Mesothelial cell of epicardium (in vitro differentiated cells): ENCODE data around the gene LETM1. TPM values are rescaled to one million over a fixed set of nuclear protein-coding genes. Genes with fewer than 3 reads are reported as not detected.

Source experiments
- DNase-seq, 2 experiments: peaks; one replicate each; pipeline ENCODE4 v3.0.0; 2021; ENCODE audit warnings: low spot score in 2 of 2; ENCODE audit not compliant: unreplicated experiment in 2 of 2
- H3K27ac Mint-ChIP-seq: 2 replicates; pipeline ENCODE4 v1.8.0; 2021; ENCODE audit warnings: mixed read lengths
- H3K27me3 Mint-ChIP-seq: 2 replicates; pipeline ENCODE4 v1.8.0; 2021; ENCODE audit warnings: low read depth, mixed read lengths
- H3K36me3 Mint-ChIP-seq: 2 replicates; pipeline ENCODE4 v1.8.0; 2021; ENCODE audit warnings: mixed read lengths
- H3K4me1 Mint-ChIP-seq: 2 replicates; pipeline ENCODE4 v1.8.0; 2021; ENCODE audit warnings: mixed read lengths
- H3K4me3 Mint-ChIP-seq: 2 replicates; pipeline ENCODE4 v1.8.0; 2021; ENCODE audit warnings: mild to moderate bottlenecking, moderate library complexity, mixed read lengths
- H3K9me3 Mint-ChIP-seq: 2 replicates; pipeline ENCODE4 v1.8.0; 2021; ENCODE audit warnings: mixed read lengths
- CTCF ChIP-seq: fragments of 200-600 bp; sonication (generic); IDR thresholded peaks from one replicate; pipeline ENCODE4 v1.5.0; 2021; ENCODE audit warnings: antibody characterized with exemption; ENCODE audit not compliant: unreplicated experiment
- total RNA-seq: library from RNA; stranded (reverse); gene quantifications from 3 replicates; pipeline ENCODE4 v1.2.1, GENCODE V29; 2021

The LETM1 gene
- total RNA-seq, 1 donor from 2014 or later: 48.7 TPM

GRCh38 chr4:1763550-1764080, 92.3 kb downstream of the LETM1 start:
- Mint-ChIP-seq H3K4me3 (no peak overlapping the region), H3K36me3 (no peaks in the 10 kb centered on the region), H3K27ac (no peak overlapping the region), H3K9me3 (no peaks in the 10 kb centered on the region), H3K27me3 (no peaks in the 10 kb centered on the region), H3K4me1 (peaks cover 24% of the 10 kb centered on the region)
- DNase-seq: no peak
- no peak for TF ChIP-seq CTCF

- no peak for DNase-seq
- peaks cover 18% of the 10 kb centered on the region for H3K4me1 Mint-ChIP-seq
- no peak overlapping the region for H3K4me3 Mint-ChIP-seq
- H3K27me3 Mint-ChIP-seq: no peaks in the 10 kb centered on the region
- H3K27ac Mint-ChIP-seq: no peak overlapping the region
- no peaks in the 10 kb centered on the region for H3K36me3 Mint-ChIP-seq
- H3K9me3 Mint-ChIP-seq: no peaks in the 10 kb centered on the region
- peak; percentile 15 for TF ChIP-seq CTCF
Observed at GRCh38 chr4:1763070-1763549, 92.8 kb downstream of the LETM1 start.

GRCh38 chr4:1762264-1763010, 93.5 kb downstream of the LETM1 start:
- H3K9me3 Mint-ChIP-seq: no peaks in the 10 kb centered on the region
- H3K4me3 Mint-ChIP-seq: no peak overlapping the region
- no peak for TF ChIP-seq CTCF
- H3K4me1 Mint-ChIP-seq: peaks cover 15% of the 10 kb centered on the region
- no peaks in the 10 kb centered on the region for H3K36me3 Mint-ChIP-seq
- H3K27ac Mint-ChIP-seq: no peak overlapping the region
- DNase-seq: no peak
- H3K27me3 Mint-ChIP-seq: no peaks in the 10 kb centered on the region

Other genes starting within 250 kb of the LETM1 start
- gene FAM53A, start 171.8 kb downstream of the LETM1 start, total RNA-seq: 7.2 to 10.5 TPM (median 7.6 TPM) in 3 replicates
- gene SLBP, start 143.8 kb downstream of the LETM1 start, total RNA-seq: 45.8 to 50.6 TPM (median 49.8 TPM) in 3 replicates
- gene TMEM129, start 134.8 kb downstream of the LETM1 start, total RNA-seq: 36.0 to 37.8 TPM (median 37.3 TPM) in 3 replicates
- 38.9 to 45.3 TPM (median 44.4 TPM) in 3 replicates for gene TACC3, start 134.6 kb downstream of the LETM1 start, total RNA-seq
- 30.9 to 37.6 TPM (median 32.9 TPM) in 3 replicates for gene FGFR3, start 62.9 kb downstream of the LETM1 start, total RNA-seq
- 109 to 119 TPM (median 115 TPM) in 3 replicates for gene NSD2, start 15.2 kb upstream of the LETM1 start, total RNA-seq
- 53.0 to 55.8 TPM (median 55.8 TPM) in 3 replicates for gene NELFA, start 152.8 kb upstream of the LETM1 start, total RNA-seq
- gene NAT8L, start 203.2 kb upstream of the LETM1 start, total RNA-seq: 25.2 to 28.2 TPM (median 25.2 TPM) in 3 replicates